ENCODE data around the gene TSGA10IP.
"Not testable (repeated sequence)": the region's sequence is repeated elsewhere in the genome, so short reads cannot be mapped to it uniquely, and the experiment has no call there.

The TSGA10IP gene

DNA sequence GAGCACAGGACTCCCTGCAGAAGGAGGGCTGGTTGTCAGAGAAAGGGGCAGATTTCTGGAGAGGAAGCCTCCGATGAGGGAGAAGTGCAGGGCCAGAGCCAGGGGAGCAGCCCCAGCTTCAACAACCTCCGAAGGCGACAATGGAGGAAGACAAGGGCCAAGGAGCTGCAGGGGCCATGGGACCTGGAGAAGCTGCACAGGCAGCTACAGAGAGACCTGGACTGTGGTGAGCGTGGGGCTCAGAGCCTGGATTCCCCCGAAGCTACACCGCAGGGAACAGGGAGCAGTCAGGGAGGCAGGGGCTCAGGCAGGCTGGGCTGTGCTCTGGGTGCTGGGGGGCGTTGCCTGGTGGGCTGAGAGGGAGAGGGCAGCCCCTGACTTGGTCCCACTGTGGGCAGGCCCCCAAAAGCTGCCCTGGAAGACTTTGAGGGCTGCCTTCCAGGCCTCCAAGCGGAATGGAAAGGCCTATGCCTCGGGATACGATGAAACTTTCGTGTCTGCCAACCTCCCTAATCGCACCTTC is 2.4 kb downstream of the TSGA10IP start:
- no peak for DNase-seq

DNA sequence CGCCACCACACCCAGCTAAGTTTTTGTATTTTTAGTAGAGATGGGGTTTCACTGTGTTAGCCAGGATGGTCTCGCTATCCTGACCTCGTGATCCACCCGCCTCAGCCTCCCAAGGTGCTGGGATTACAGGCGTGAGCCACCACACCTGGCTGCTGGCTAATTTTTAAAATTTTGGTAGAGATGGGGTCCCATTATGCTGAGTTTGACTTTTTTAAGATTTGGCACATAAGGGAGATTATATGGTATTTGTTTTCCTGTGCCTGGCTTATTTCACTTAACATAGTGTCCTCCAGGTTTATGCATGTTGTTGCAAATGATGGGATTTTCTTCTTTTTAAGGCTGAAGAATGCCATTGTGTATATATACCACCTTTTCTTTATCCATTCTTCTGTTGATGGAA is 5.4 kb downstream of the TSGA10IP start:
- not testable (repeated sequence) for DNase-seq

GRCh38 chr11:65951641-65952040 is 6.4 kb downstream of the TSGA10IP start:
- DNase-seq, result not testable (repeated sequence)

- DNase-seq, result no peak
These were observed 6.8 kb downstream of the TSGA10IP start for GRCh38 chr11:65952052-65952521.

GRCh38 chr11:65953471-65953870 is 8.2 kb downstream of the TSGA10IP start:
- no peak for DNase-seq

DNA sequence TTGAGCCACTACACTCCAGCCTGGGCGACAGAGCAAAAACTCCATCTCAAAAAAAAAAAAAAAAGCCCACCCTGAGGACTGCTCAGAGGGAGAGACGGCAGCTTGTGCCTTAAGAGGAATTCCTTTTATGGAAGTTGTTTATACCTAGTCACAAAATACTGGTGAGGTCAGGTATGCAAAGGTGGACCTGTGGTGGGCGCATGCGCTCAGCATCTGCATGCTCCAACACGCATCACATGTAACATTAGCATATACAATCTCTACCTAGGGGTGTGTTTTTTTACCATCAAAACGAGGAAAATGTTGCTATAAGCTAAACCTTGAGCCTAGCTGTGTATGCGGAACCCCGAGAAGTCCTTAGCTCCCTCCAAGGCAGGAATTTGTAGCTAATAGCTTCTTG is 9.5 kb downstream of the TSGA10IP start:
- no peak for DNase-seq

DNA sequence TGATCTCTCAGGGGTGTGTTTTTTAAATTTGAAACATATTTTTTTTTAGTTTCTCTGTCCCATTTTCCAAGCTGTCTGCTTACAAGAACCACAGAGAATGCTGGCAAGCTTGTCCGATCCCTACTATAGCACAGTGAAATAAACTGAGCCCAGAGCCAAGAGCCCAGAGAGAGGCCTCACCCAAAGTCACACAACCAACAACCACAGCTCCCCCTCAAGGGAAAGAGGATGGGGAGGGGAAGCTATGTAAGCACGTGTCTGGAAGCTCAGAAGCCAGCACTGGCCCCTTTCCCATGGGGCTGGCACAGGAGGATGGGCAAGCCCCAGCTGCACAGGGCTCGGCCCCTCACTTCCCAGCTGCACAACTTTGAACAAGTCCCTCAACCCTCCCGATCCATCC is 13.0 kb downstream of the TSGA10IP start:
- DNase-seq, result no peak

DNA sequence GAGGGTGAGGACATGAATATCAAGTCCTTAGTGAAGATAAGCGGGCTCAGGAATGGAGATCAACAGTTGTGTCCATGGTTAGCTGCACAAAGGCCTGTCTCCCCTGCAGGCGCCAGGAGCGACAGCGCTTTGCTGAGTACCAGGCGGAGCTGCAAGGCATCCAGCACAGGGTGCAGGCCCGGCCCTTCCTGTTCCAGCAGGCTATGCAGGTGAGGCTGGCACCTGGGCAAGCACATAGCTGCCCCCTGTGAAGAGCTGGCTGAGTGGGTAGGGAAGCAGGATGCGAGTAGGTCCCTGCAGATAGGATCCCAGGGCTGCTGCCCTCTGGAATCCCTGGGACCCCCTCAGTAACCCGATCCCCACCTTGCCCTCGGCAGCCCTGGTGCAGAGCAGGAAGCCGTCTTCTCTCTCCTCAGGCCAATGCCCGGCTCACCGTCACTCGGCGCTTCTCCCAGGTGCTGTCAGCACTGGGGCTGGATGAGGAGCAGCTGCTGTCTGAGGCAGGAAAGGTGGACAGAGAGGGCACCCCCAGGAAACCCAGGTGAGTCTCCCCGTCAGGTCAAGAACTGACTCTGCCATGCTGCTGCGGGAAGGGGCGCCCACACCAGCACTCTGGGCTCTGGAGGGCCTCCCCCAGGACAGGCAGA is 13.6 kb downstream of the TSGA10IP start:
- DNase-seq, result no peak

- DNase-seq, result no peak
These were observed 15.6 kb downstream of the TSGA10IP start for GRCh38 chr11:65960824-65961266.

GRCh38 chr11:65961267-65962140 is 16.2 kb downstream of the TSGA10IP start, which contains the start of gene SART1:
Gene SART1 (plus strand): TSS chr11:65961734. CDS start chr11:65961781, 47 bp downstream.
- peak; percentile 46 for DNase-seq

DNA sequence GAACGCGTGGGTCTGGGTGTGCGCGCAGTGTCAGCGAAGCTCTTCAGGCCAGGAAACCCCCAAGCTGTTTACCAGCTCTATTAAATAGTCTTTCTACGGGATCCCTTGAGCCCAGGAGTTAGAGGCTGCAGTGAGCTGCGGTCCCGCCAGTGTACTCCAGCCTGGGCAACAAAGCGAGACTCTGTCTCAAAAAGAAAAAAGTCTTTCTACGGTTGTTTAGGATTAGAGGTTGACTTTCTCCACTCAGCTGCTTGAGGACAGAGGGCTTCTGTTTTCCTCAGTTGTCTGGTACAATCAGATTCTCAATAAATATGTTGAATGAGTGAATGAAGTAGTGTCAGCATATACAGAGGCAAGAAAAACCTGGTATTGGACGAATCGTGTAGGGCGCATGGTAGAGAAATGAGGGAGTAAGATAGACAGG is 16.9 kb downstream of the TSGA10IP start:
- no peak for DNase-seq

DNA sequence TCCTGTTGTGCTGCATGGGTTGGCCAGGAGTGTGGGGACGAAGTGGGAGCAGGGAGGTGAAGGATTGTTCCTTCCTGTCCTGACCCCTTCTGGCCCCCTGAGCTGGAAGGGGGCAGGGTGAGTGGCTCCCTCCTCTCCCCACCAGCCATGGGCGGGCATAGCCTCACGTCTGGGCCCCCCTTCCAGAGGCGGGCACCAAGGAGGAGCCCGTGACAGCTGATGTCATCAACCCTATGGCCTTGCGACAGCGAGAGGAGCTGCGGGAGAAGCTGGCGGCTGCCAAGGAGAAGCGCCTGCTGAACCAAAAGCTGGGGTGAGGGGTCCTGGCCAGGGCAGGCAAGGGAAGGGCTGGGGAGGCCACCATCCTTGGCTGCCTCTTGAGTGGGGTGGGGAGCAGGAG is 19.6 kb downstream of the TSGA10IP start:
- no peak for DNase-seq

DNA sequence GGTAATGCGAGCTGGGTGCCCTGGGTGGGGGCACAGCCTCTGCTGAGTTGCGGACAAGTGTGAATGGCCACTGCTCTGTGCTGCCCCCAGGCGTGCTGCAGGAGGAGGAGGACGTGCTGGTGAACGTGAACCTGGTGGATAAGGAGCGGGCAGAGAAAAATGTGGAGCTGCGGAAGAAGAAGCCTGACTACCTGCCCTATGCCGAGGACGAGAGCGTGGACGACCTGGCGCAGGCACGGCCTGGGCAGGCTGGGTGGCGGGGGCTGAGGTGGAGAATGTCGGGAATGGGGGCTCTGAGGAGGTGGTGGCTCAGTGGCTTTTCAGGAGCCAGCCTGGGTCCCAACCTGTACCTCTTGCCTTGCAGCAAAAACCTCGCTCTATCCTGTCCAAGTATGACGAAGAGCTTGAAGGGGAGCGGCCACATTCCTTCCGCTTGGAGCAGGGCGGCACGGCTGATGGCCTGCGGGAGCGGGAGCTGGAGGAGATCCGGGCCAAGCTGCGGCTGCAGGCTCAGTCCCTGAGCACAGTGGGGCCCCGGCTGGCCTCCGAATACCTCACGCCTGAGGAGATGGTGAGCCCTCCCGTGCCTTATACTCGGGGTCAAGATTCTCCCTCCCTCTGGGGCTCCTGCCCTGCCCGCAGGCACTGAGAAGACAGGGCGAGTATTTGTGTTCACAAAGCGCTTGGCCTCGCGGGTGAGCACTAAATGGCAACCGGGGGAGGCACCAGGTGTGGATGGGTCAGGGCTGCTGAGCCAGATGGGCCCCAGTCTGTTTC is 20.9 kb downstream of the TSGA10IP start:
- DNase-seq, result no peak

DNA sequence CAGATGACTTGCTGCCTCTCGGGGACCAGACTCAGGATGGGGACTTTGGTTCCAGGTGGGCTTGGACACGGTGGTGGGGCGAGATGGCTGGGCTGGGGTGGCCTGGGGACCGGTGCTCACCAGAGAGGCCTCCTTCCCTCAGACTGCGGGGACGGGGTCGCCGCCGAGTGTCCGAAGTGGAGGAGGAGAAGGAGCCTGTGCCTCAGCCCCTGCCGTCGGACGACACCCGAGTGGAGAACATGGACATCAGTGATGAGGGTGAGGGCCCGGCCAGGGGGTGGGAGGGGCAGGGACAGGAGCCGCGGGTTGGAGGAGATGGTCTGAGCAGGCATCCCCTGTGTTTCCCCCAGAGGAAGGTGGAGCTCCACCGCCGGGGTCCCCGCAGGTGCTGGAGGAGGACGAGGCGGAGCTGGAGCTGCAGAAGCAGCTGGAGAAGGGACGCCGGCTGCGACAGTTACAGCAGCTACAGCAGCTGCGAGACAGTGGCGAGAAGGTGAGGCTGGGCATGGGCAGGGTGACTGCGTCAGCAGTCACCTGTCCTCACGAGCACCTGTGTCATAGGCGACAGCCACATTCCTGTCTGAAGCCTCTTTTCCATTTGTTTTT is 22.2 kb downstream of the TSGA10IP start:
- no peak for DNase-seq

GRCh38 chr11:65968600-65969482 is 23.6 kb downstream of the TSGA10IP start:
- DNase-seq, result no peak

- DNase-seq, result no peak
These were observed 26.8 kb downstream of the TSGA10IP start for GRCh38 chr11:65972116-65972515.

DNA sequence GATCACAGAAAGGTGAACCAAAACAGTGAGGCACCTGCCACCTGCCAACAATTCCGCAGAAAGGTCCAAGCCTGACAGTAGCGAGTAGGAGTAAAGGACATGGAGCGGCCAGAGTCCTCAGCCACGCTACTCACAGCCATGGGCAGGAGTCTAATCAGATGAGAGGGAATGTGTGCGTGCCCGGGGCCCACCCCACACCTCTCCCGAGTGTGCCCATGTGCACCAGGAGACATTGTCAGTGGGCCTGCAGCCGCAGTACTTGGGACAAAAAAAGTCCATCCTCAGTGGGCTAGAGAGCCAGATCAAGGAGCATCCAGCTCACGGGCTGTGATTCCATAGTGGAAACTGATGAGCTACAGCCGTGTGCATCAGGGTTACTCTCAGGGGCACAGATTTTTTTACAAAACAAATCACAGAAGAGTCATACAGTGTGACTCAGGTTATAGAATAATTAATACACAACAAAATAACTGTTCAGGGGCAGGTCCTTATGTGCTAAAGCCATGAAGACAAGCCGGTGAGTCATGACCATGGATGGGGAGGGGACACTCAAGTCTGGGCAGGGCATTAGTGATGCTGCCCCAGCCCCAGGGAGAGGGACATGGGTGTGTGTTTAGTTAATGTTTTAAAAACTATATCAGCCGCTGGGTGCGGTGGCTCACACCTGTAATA is 28.3 kb downstream of the TSGA10IP start:
- DNase-seq, result no peak

GRCh38 chr11:65975771-65976170 is 30.5 kb downstream of the TSGA10IP start:
- no peak for DNase-seq

- no peak for DNase-seq
These were observed 31.2 kb downstream of the TSGA10IP start for GRCh38 chr11:65976216-65977176.
